Neural progenitor cell (in vitro differentiated cells): ENCODE data around the gene HLA-DMB. TPM values are rescaled to one million over a fixed set of nuclear protein-coding genes. Genes with fewer than 3 reads are reported as not detected.

Experiments
- DNase-seq: peaks from one replicate; pipeline ENCODE4 v3.0.0-alpha.2; 2016; ENCODE audit warnings: low spot score
- H2AFZ ChIP-seq: fragments of 200-600 bp; sonication (generic); replicated peaks from 2 replicates; pipeline ENCODE4 v1.6.1; 2016; ENCODE audit warnings: antibody characterized with exemption
- H3F3A ChIP-seq: fragments of 200-600 bp; sonication (generic); 2 replicates; pipeline ENCODE4 v1.6.1; 2016; ENCODE audit warnings: antibody characterized with exemption, low read depth
- H3K27ac ChIP-seq: fragments of 200-600 bp; sonication (generic); 2 replicates; pipeline ENCODE4 v1.5.1; 2016; ENCODE audit warnings: mild to moderate bottlenecking
- H3K27me3 ChIP-seq: fragments of 200-600 bp; sonication (generic); 2 replicates; pipeline ENCODE4 v1.6.1; 2016; ENCODE audit warnings: mild to moderate bottlenecking, moderate library complexity
- H3K36me3 ChIP-seq: fragments of 200-600 bp; sonication (generic); 2 replicates; pipeline ENCODE4 v1.5.1; 2016
- H3K4me1 ChIP-seq: fragments of 200-600 bp; sonication (generic); 2 replicates; pipeline ENCODE4 v1.6.1; 2016; ENCODE audit warnings: mixed run types
- H3K4me2 ChIP-seq: fragments of 200-600 bp; sonication (generic); 2 replicates; pipeline ENCODE4 v1.6.1; 2016
- H3K4me3 ChIP-seq: fragments of 200-600 bp; sonication (generic); 2 replicates; pipeline ENCODE4 v1.5.1; 2016
- H3K79me2 ChIP-seq: fragments of 200-600 bp; sonication (generic); 2 replicates; pipeline ENCODE4 v1.6.1; 2016; ENCODE audit warnings: low read depth
- H3K9ac ChIP-seq: fragments of 200-600 bp; sonication (generic); 2 replicates; pipeline ENCODE4 v1.6.1; 2016
- H3K9me3 ChIP-seq: fragments of 200-600 bp; sonication (generic); 2 replicates; pipeline ENCODE4 v1.5.1; 2016; ENCODE audit warnings: low read depth
- H4K20me1 ChIP-seq: fragments of 200-600 bp; sonication (generic); 2 replicates; pipeline ENCODE4 v1.6.1; 2016; ENCODE audit warnings: low read depth
- H3K27ac Mint-ChIP-seq: 3 replicates; pipeline ENCODE4 v1.8.0; 2021; ENCODE audit warnings: mixed read lengths
- H3K27me3 Mint-ChIP-seq: 2 replicates; pipeline ENCODE4 v1.8.0; 2022; ENCODE audit warnings: low read depth, mild to moderate bottlenecking, inconsistent platforms, moderate library complexity, mixed read lengths; ENCODE audit not compliant: insufficient read depth
- H3K36me3 Mint-ChIP-seq: 3 replicates; pipeline ENCODE4 v1.8.0; 2021; ENCODE audit warnings: mixed read lengths
- H3K4me1 Mint-ChIP-seq: 3 replicates; pipeline ENCODE4 v1.8.0; 2021; ENCODE audit warnings: mixed read lengths
- H3K4me3 Mint-ChIP-seq: 3 replicates; pipeline ENCODE4 v1.8.0; 2021; ENCODE audit warnings: mild to moderate bottlenecking, moderate library complexity, mixed read lengths
- H3K9me3 Mint-ChIP-seq: 3 replicates; pipeline ENCODE4 v1.8.0; 2020; ENCODE audit warnings: mixed read lengths
- CTCF ChIP-seq: fragments of 200-600 bp; sonication (generic); IDR thresholded peaks from 2 replicates; pipeline ENCODE4 v1.5.1; 2017; ENCODE audit warnings: antibody characterized with exemption, mild to moderate bottlenecking
- EZH2 ChIP-seq: fragments of 200-600 bp; sonication (generic); IDR thresholded peaks from 2 replicates; pipeline ENCODE4 v1.6.1; 2017; ENCODE audit warnings: antibody characterized with exemption, mild to moderate bottlenecking, moderate library complexity
- EZH2phosphoT487 ChIP-seq: fragments of 200-600 bp; sonication (generic); IDR thresholded peaks from 2 replicates; pipeline ENCODE4 v1.6.1; 2017; ENCODE audit warnings: antibody characterized with exemption
- total RNA-seq: library from RNA; depleted of rRNA; stranded (reverse); fragments of >200 nt; gene quantifications from 2 replicates; pipeline ENCODE4 v1.2.3, GENCODE V29; 2015; ENCODE audit warnings: low replicate concordance

Gene HLA-DMB
- total RNA-seq, 1 donor from 2014 or later, result 4.5 TPM

DNA sequence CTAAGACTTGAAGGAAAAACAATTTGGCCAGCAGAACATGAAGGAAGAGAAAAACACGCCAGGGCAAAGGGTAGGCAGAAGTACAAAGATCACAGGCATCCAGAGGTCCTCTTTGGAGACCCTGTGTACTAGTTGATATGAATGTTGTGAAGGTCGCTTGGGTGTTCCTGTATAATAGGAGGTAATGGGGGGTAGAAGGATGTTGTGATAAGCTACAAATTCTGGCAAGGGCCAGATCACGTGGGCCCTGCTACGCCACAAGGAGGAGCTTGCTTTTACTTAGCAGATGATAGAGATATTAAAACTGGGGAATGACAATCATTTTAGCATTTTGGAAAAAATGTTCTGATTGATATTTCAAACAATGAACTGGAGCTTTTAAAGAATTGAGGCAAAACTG, 12.9 kb upstream of the HLA-DMB start:
- Histone ChIP-seq H3K4me1 (no peaks in the 10 kb centered on the region), H3K4me3 (no peak overlapping the region), H3K9ac (no peak overlapping the region), H2AFZ (no peak overlapping the region), H3F3A (no peaks in the 10 kb centered on the region), H3K36me3 (no peaks in the 10 kb centered on the region), H3K9me3 (no peaks in the 10 kb centered on the region), H3K27ac (no peak overlapping the region), H4K20me1 (no peaks in the 10 kb centered on the region), H3K27me3 (no peaks in the 10 kb centered on the region), H3K4me2 (no peak overlapping the region), H3K79me2 (no peaks in the 10 kb centered on the region)
- no peaks in the 10 kb centered on the region for H3K36me3 Mint-ChIP-seq
- H3K27ac Mint-ChIP-seq, result no peak overlapping the region
- H3K9me3 Mint-ChIP-seq, result no peaks in the 10 kb centered on the region
- H3K4me1 Mint-ChIP-seq, result peaks cover 4% of the 10 kb centered on the region
- H3K4me3 Mint-ChIP-seq, result no peak overlapping the region
- no peak for DNase-seq
- H3K27me3 Mint-ChIP-seq, result peaks cover 8% of the 10 kb centered on the region
- TF ChIP-seq EZH2 (no peak), CTCF (no peak), EZH2phosphoT487 (no peak)

DNA sequence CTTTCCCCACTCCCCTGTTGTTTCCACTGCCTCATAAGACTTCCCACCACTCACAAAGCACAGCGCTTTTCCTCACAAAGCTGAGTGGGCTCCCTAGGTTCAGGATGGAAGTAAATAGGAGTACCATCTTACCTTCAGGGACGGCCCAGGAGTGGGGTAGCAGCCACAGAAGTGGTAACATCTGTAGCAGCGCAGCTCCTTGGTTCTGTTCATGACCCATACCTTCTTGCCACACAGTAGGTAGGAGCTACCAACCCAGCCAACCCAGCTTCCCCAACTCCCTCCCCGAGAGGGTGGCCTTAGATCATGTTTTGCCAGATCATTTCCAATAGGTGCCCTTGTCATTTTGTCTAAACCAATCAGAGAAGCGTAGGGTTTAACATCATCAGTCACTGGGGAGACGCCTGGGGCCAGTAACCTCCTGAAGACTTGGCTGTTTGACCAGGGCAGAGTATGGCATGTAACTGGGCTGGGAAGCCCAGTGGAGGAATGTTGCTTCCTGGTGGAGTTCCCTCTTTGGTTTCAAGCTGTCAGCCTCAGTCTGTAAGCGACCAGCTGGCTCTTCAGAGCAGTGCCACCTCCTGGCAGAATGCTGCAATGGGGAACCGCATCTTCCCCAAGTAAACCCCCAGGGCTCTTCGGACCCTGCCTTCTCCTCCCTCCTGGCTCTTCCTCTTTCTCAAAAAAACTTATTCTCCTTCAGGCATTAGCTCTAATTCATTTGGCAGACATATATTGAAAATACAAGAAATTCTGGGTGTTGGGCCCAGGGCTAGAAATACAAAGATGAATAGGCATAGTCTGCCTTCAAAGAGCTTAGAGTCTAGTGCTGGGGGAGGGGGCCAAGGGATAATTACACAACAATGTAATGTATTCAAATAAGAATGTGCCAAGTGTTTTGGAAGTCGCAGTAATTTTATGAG, 12.2 kb upstream of the HLA-DMB start, which contains the start of gene HLA-DMA:
TSS of gene HLA-DMA (minus strand) at position 281 of the 923 bp plus-strand sequence. CDS start at position 220, 61 bp downstream.
- peak within 1 kb of the TSS; percentile 8 for H3K4me2 ChIP-seq
- Mint-ChIP-seq H3K27me3 (peaks cover 8% of the 10 kb centered on the region), H3K4me3 (peak within 1 kb of the TSS; percentile 4)

GRCh38 chr6:32950449-32950848, 9.6 kb upstream of the HLA-DMB start:
- Histone ChIP-seq H3K4me3 (no peak overlapping the region), H3K9me3 (no peaks in the 10 kb centered on the region), H3K9ac (no peak overlapping the region), H3K4me2 (no peak overlapping the region), H2AFZ (no peak overlapping the region), H3K4me1 (no peaks in the 10 kb centered on the region), H3K36me3 (no peaks in the 10 kb centered on the region), H3F3A (no peaks in the 10 kb centered on the region), H4K20me1 (no peaks in the 10 kb centered on the region), H3K27me3 (no peaks in the 10 kb centered on the region), H3K79me2 (no peaks in the 10 kb centered on the region), H3K27ac (no peak overlapping the region)
- TF ChIP-seq EZH2phosphoT487, result no peak
- TF ChIP-seq CTCF, result no peak
- Mint-ChIP-seq H3K27ac (no peak overlapping the region), H3K4me3 (no peak overlapping the region), H3K4me1 (peaks cover 4% of the 10 kb centered on the region), H3K36me3 (no peaks in the 10 kb centered on the region), H3K27me3 (peaks cover 12% of the 10 kb centered on the region), H3K9me3 (peaks cover 3% of the 10 kb centered on the region)
- no peak for DNase-seq

More for the DNA sequence above, 12.2 kb upstream of the HLA-DMB start, which contains the start of gene HLA-DMA:
- no peaks in the 10 kb centered on the region for H3K79me2 ChIP-seq
- no peaks in the 10 kb centered on the region for H3K4me1 ChIP-seq
- H3K36me3 ChIP-seq, result no peaks in the 10 kb centered on the region
- H3K27ac Mint-ChIP-seq, result no peak within 1 kb of the TSS
- peak; percentile 84 for DNase-seq
- no peaks in the 10 kb centered on the region for H3K9me3 Mint-ChIP-seq
- no peaks in the 10 kb centered on the region for H3K36me3 Mint-ChIP-seq
- H3K4me3 ChIP-seq, result no peak within 1 kb of the TSS
- peak within 1 kb of the TSS; percentile 14 for H2AFZ ChIP-seq
- H3F3A ChIP-seq, result no peaks in the 10 kb centered on the region
- H3K4me1 Mint-ChIP-seq, result peaks cover 4% of the 10 kb centered on the region
- no peaks in the 10 kb centered on the region for H3K27me3 ChIP-seq
- H3K9ac ChIP-seq, result no peak within 1 kb of the TSS
- H4K20me1 ChIP-seq, result no peaks in the 10 kb centered on the region
- no peak for TF ChIP-seq EZH2
- TF ChIP-seq CTCF, result peak; percentile 78
- H3K27ac ChIP-seq, result no peak within 1 kb of the TSS
- H3K9me3 ChIP-seq, result no peaks in the 10 kb centered on the region
